Hepatocyte (in vitro differentiated cells): ENCODE measurements around the gene ZNF710. TPM values are rescaled to one million over a fixed set of nuclear protein-coding genes. Genes with fewer than 3 reads are reported as not detected.

Experiments used
- DNase-seq: peaks from one replicate; pipeline ENCODE4 v3.0.0-alpha.2; 2016; ENCODE audit warnings: low spot score
- H2AFZ ChIP-seq: fragments of 200-600 bp; sonication (generic); 2 replicates; pipeline ENCODE4 v1.6.0; 2016; ENCODE audit warnings: antibody characterized with exemption, mild to moderate bottlenecking
- H3K27ac ChIP-seq: fragments of 200-600 bp; sonication (generic); 2 replicates; pipeline ENCODE4 v1.5.1; 2016; ENCODE audit warnings: mild to moderate bottlenecking
- H3K27me3 ChIP-seq: fragments of 200-600 bp; sonication (generic); 2 replicates; pipeline ENCODE4 v1.6.1; 2016
- H3K36me3 ChIP-seq: fragments of 200-600 bp; sonication (generic); replicated peaks from 2 replicates; pipeline ENCODE4 v1.5.1; 2016; ENCODE audit warnings: low read depth; ENCODE audit not compliant: insufficient read depth
- H3K4me1 ChIP-seq: fragments of 200-600 bp; sonication (generic); 2 replicates; pipeline ENCODE4 v1.5.1; 2016; ENCODE audit warnings: mild to moderate bottlenecking, moderate library complexity; ENCODE audit not compliant: insufficient read depth
- H3K4me2 ChIP-seq: fragments of 200-600 bp; sonication (generic); 2 replicates; pipeline ENCODE4 v1.6.0; 2016
- H3K4me3 ChIP-seq: fragments of 200-600 bp; sonication (generic); 2 replicates; pipeline ENCODE4 v1.5.1; 2016; ENCODE audit warnings: mild to moderate bottlenecking
- H3K79me2 ChIP-seq: fragments of 200-600 bp; sonication (generic); 2 replicates; pipeline ENCODE4 v1.6.0; 2017; ENCODE audit warnings: mild to moderate bottlenecking
- H3K9me2 ChIP-seq: fragments of 200-600 bp; sonication (generic); replicated peaks from 2 replicates; pipeline ENCODE4 v1.6.0; 2017; ENCODE audit warnings: mild to moderate bottlenecking; ENCODE audit not compliant: insufficient read depth
- H3K9me3 ChIP-seq: fragments of 200-600 bp; sonication (generic); 2 replicates; pipeline ENCODE4 v1.5.1; 2016; ENCODE audit warnings: low read depth, mild to moderate bottlenecking
- H4K20me1 ChIP-seq: fragments of 200-600 bp; sonication (generic); 2 replicates; pipeline ENCODE4 v1.6.0; 2016; ENCODE audit warnings: mild to moderate bottlenecking; ENCODE audit not compliant: insufficient read depth, poor library complexity, severe bottlenecking
- CTCF ChIP-seq: fragments of 200-600 bp; sonication (generic); IDR thresholded peaks from 2 replicates; pipeline ENCODE4 v1.5.1; 2016; ENCODE audit warnings: antibody characterized with exemption, mild to moderate bottlenecking; ENCODE audit not compliant: poor library complexity
- EZH2 ChIP-seq: fragments of 200-600 bp; sonication (generic); IDR thresholded peaks from 2 replicates; pipeline ENCODE4 v1.6.1; 2016; ENCODE audit warnings: antibody characterized with exemption, mild to moderate bottlenecking, borderline replicate concordance
- EZH2phosphoT487 ChIP-seq: fragments of 200-600 bp; sonication (generic); IDR thresholded peaks from one replicate; pipeline ENCODE4 v1.6.1; 2018; ENCODE audit warnings: antibody characterized with exemption, mild to moderate bottlenecking, low read depth, moderate library complexity; ENCODE audit not compliant: unreplicated experiment, severe bottlenecking
- WGBS: methylation state at CpG from one replicate; pipeline ENCODE4 v1.1.6; 2016; ENCODE audit warnings: low lambda C conversion rate; ENCODE audit errors: missing lambda C conversion rate; 5-methylcytosine and 5-hydroxymethylcytosine counted together
- polyA plus RNA-seq: library from polyadenylated mRNA; unstranded; fragments of >200 nt; fragmentation: Nextera tagmentation; extraction: Ambion mirVana; gene quantifications from 2 replicates; pipeline ENCODE4 v1.2.1, GENCODE V29; 2016
- total RNA-seq: library from RNA; depleted of rRNA; stranded (reverse); fragments of >200 nt; gene quantifications from 2 replicates; pipeline ENCODE4 v1.2.3, GENCODE V29; 2014

Gene ZNF710
- total and polyA plus RNA-seq, 2 experiments from 2014 or later, result 14.5 to 17.2 TPM

GRCh38 chr15:90031231-90031791 is 30.2 kb downstream of the ZNF710 start:
- Histone ChIP-seq H3K27me3 (no peaks in the 10 kb centered on the region), H3K4me2 (no peak overlapping the region), H3K4me1 (peaks cover 37% of the 10 kb centered on the region), H3K36me3 (no peaks in the 10 kb centered on the region), H3K79me2 (peaks cover 81% of the 10 kb centered on the region), H3K9me2 (no peaks in the 10 kb centered on the region), H3K9me3 (no peaks in the 10 kb centered on the region), H3K4me3 (no peak overlapping the region), H4K20me1 (no peaks in the 10 kb centered on the region), H3K27ac (no peak overlapping the region), H2AFZ (no peak overlapping the region)
- no peak for DNase-seq
- TF ChIP-seq CTCF (no peak), EZH2phosphoT487 (no peak), EZH2 (no peak)
- 70% methylated on average over 8 of the region's 8 CpGs for WGBS

GRCh38 chr15:90033006-90033405 is 31.9 kb downstream of the ZNF710 start:
- no peak overlapping the region for H3K4me2 ChIP-seq
- H3K79me2 ChIP-seq, result peaks cover 82% of the 10 kb centered on the region
- H4K20me1 ChIP-seq, result no peaks in the 10 kb centered on the region
- H3K4me1 ChIP-seq, result peaks cover 46% of the 10 kb centered on the region
- no peak overlapping the region for H3K4me3 ChIP-seq
- H3K9me3 ChIP-seq, result no peaks in the 10 kb centered on the region
- WGBS, result 71% methylated on average over 5 of the region's 5 CpGs
- no peak for TF ChIP-seq EZH2phosphoT487
- TF ChIP-seq EZH2, result no peak
- TF ChIP-seq CTCF, result no peak
- H3K36me3 ChIP-seq, result no peaks in the 10 kb centered on the region
- no peak overlapping the region for H2AFZ ChIP-seq
- DNase-seq, result no peak
- H3K27me3 ChIP-seq, result no peaks in the 10 kb centered on the region
- no peaks in the 10 kb centered on the region for H3K9me2 ChIP-seq
- H3K27ac ChIP-seq, result peak overlapping the region; percentile 94

- DNase-seq, result no peak
- H3K9me3 ChIP-seq, result no peaks in the 10 kb centered on the region
- peaks cover 80% of the 10 kb centered on the region for H3K79me2 ChIP-seq
- no peaks in the 10 kb centered on the region for H3K27me3 ChIP-seq
- H2AFZ ChIP-seq, result no peak overlapping the region
- H4K20me1 ChIP-seq, result no peaks in the 10 kb centered on the region
- peak overlapping the region; percentile 94 for H3K27ac ChIP-seq
- no peaks in the 10 kb centered on the region for H3K36me3 ChIP-seq
- WGBS, result 91% methylated on average over 6 of the region's 6 CpGs
- H3K4me1 ChIP-seq, result peaks cover 44% of the 10 kb centered on the region
- H3K4me3 ChIP-seq, result no peak overlapping the region
- no peak for TF ChIP-seq EZH2phosphoT487
- TF ChIP-seq CTCF, result no peak
- TF ChIP-seq EZH2, result no peak
- no peak overlapping the region for H3K4me2 ChIP-seq
- H3K9me2 ChIP-seq, result no peaks in the 10 kb centered on the region
These were observed 32.3 kb downstream of the ZNF710 start for GRCh38 chr15:90033448-90033847.
